HG03175 (cell line): Measurements from ENCODE around the gene COG5.
"Not testable (repeated sequence)": the region's sequence is repeated elsewhere in the genome, so short reads cannot be mapped to it uniquely, and the experiment has no call there.

Source experiments
- ATAC-seq: cut with Tn5 transposase; IDR thresholded peaks from one replicate; pipeline ENCODE4 v1.9.1; 2021; ENCODE audit warnings: mild to moderate bottlenecking, moderate library complexity; ENCODE audit not compliant: unreplicated experiment

The COG5 gene

GRCh38 chr7:107286751-107287621 is 276.7 kb downstream of the COG5 start:
- ATAC-seq = no peak

GRCh38 chr7:107284911-107285479 is 278.7 kb downstream of the COG5 start:
- ATAC-seq = no peak

GRCh38 chr7:107277331-107277730 is 286.4 kb downstream of the COG5 start:
- ATAC-seq = no peak

GRCh38 chr7:107276220-107276827 is 287.4 kb downstream of the COG5 start:
- ATAC-seq = no peak

GRCh38 chr7:107274506-107274905 is 289.2 kb downstream of the COG5 start:
- ATAC-seq = no peak

GRCh38 chr7:107269790-107270189 is 293.9 kb downstream of the COG5 start:
- no peak for ATAC-seq

GRCh38 chr7:107268594-107268993 is 295.1 kb downstream of the COG5 start:
- no peak for ATAC-seq

- ATAC-seq = no peak
These were observed 296.6 kb downstream of the COG5 start for GRCh38 chr7:107267138-107267537.

- no peak for ATAC-seq
These were observed 299.0 kb downstream of the COG5 start for GRCh38 chr7:107264723-107265122.

GRCh38 chr7:107262857-107263256 is 300.9 kb downstream of the COG5 start:
- no peak for ATAC-seq

GRCh38 chr7:107258737-107259136 is 305.0 kb downstream of the COG5 start:
- no peak for ATAC-seq

- ATAC-seq = no peak
These were observed 308.1 kb downstream of the COG5 start for GRCh38 chr7:107255602-107256001.

GRCh38 chr7:107254398-107254985 is 309.2 kb downstream of the COG5 start:
- no peak for ATAC-seq

GRCh38 chr7:107253599-107253998 is 310.1 kb downstream of the COG5 start:
- ATAC-seq = no peak

- no peak for ATAC-seq
These were observed 311.8 kb downstream of the COG5 start for GRCh38 chr7:107251963-107252362.

GRCh38 chr7:107248551-107249316 is 315.0 kb downstream of the COG5 start:
- no peak for ATAC-seq

GRCh38 chr7:107246836-107247235 is 316.9 kb downstream of the COG5 start:
- not testable (repeated sequence) for ATAC-seq

GRCh38 chr7:107244613-107245012 is 319.1 kb downstream of the COG5 start:
- ATAC-seq = no peak

- ATAC-seq = no peak
These were observed 321.5 kb downstream of the COG5 start for GRCh38 chr7:107242267-107242666.

GRCh38 chr7:107237451-107237850 is 326.3 kb downstream of the COG5 start:
- ATAC-seq = no peak

- ATAC-seq = no peak
These were observed 326.9 kb downstream of the COG5 start for GRCh38 chr7:107236862-107237261.
